ENCODE results near the gene CST6. TPM values are rescaled to one million over a fixed set of nuclear protein-coding genes. Genes with fewer than 3 reads are reported as not detected.

The CST6 gene
- total RNA-seq, 2 donors from 2014 or later, result 2.1 to 4.2 TPM

GRCh38 chr11:66062408-66062807, 50.6 kb downstream of the CST6 start:
- Mint-ChIP-seq H3K9me3 (peaks cover 1% of the 10 kb centered on the region), H3K4me3 (no peak overlapping the region), H3K4me1 (no peaks in the 10 kb centered on the region), H3K27me3 (ENCODE audit: insufficient read depth) (no peaks in the 10 kb centered on the region), H3K36me3 (ENCODE audit: low read depth) (peaks cover 87% of the 10 kb centered on the region), H3K27ac (no peak overlapping the region)
- H3K4me1 ChIP-seq (ENCODE audit: control insufficient read depth, insufficient read depth, low read length), result no peaks in the 10 kb centered on the region
- WGBS, 2 experiments (ENCODE audit: insufficient coverage in 1 of 2, insufficient read length in 1 of 2), result 95 to 100% methylated on average over 1 of the region's 2 CpGs
- H3K9me3 ChIP-seq (ENCODE audit: control insufficient read depth, low read length), result peaks cover 24% of the 10 kb centered on the region
- H3K27me3 ChIP-seq (ENCODE audit: control insufficient read depth, insufficient read depth, low read length, poor library complexity, severe bottlenecking), result no peaks in the 10 kb centered on the region
- H3K27ac ChIP-seq (ENCODE audit: low read depth, low read length), result no peak overlapping the region
- H3K4me3 ChIP-seq (ENCODE audit: low read length), result no peak overlapping the region
- no peak for TF ChIP-seq CTCF (conservative IDR thresholded peaks at IDR 0.05)
- no peak for DNase-seq
- H3K9ac ChIP-seq (ENCODE audit: extremely low read depth, low read length, poor library complexity, severe bottlenecking), result no peak overlapping the region
- H3K36me3 ChIP-seq (ENCODE audit: control insufficient read depth, insufficient read depth, low read length), result peaks cover 97% of the 10 kb centered on the region

Other genes with a start within 250 kb of the CST6 start
- 10 to 100 TPM; 17.8 to 29.9 TPM for gene AP5B1, start 231.0 kb upstream of the CST6 start, total RNA-seq
- 1 to 10 TPM; 3.4 to 5.5 TPM for gene OVOL1, start 224.9 kb upstream of the CST6 start, total RNA-seq
- 1 to 10 TPM; 1.5 to 4.3 TPM for gene SNX32, start 178.0 kb upstream of the CST6 start, total RNA-seq
- 1,000 to 10,000 TPM; 1,218 to 1,284 TPM for gene CFL1, start 153.8 kb upstream of the CST6 start, total RNA-seq
- gene MUS81, start 151.6 kb upstream of the CST6 start, total RNA-seq, result 10 to 100 TPM; 51.0 to 64.5 TPM
- gene EFEMP2, start 139.2 kb upstream of the CST6 start, total RNA-seq, result 10 to 100 TPM; 84.5 to 99.6 TPM
- not detected for gene CTSW, start 132.2 kb upstream of the CST6 start, total RNA-seq
- gene FIBP, start 123.5 kb upstream of the CST6 start, total RNA-seq, result 10 to 100 TPM; 81.0 to 92.0 TPM
- 10 to 100 TPM; 18.2 to 23.9 TPM for gene CCDC85B, start 121.3 kb upstream of the CST6 start, total RNA-seq
- 1 to 10 TPM in 1 of 2 donors, not detected in 1; 1.8 TPM for gene FOSL1, start 111.6 kb upstream of the CST6 start, total RNA-seq
- gene C11orf68, start 92.9 kb upstream of the CST6 start, total RNA-seq, result 10 to 100 TPM; 26.0 to 29.1 TPM
- 100 to 1,000 TPM in 1 of 2 donors, 10 to 100 TPM in 1; 83.8 to 103 TPM for gene DRAP1, start 92.6 kb upstream of the CST6 start, total RNA-seq
- 1 to 10 TPM in 1 of 2 donors, under 1 TPM in 1; 0.97 to 5.6 TPM for gene TSGA10IP, start 66.5 kb upstream of the CST6 start, total RNA-seq
- gene SART1, start 50.3 kb upstream of the CST6 start, total RNA-seq, result 10 to 100 TPM; 50.6 to 52.0 TPM
- gene EIF1AD, start 9.9 kb upstream of the CST6 start, total RNA-seq, result 10 to 100 TPM; 37.4 to 40.1 TPM
- gene BANF1, start 9.5 kb upstream of the CST6 start, total RNA-seq, result 100 to 1,000 TPM; 348 to 409 TPM
- not detected for gene CATSPER1, start 14.5 kb downstream of the CST6 start, total RNA-seq
- 10 to 100 TPM in 1 of 2 donors, 1 to 10 TPM in 1; 7.4 to 11.2 TPM for gene GAL3ST3, start 37.2 kb downstream of the CST6 start, total RNA-seq
- 100 to 1,000 TPM; 209 to 254 TPM for gene SF3B2, start 40.4 kb downstream of the CST6 start, total RNA-seq
- gene PACS1, start 58.3 kb downstream of the CST6 start, total RNA-seq, result 10 to 100 TPM; 67.0 to 67.1 TPM
- gene KLC2, start 245.7 kb downstream of the CST6 start, total RNA-seq, result 10 to 100 TPM; 52.0 to 69.2 TPM

Data from endodermal cell (in vitro differentiated cells).